Right kidney (tissue), 1 donor: Measurements from ENCODE around the gene ECSIT.

ENCODE experiments used
- DNase-seq: peaks from one replicate; pipeline ENCODE4 v3.0.0-alpha.2; 2016

The ECSIT gene

DNA sequence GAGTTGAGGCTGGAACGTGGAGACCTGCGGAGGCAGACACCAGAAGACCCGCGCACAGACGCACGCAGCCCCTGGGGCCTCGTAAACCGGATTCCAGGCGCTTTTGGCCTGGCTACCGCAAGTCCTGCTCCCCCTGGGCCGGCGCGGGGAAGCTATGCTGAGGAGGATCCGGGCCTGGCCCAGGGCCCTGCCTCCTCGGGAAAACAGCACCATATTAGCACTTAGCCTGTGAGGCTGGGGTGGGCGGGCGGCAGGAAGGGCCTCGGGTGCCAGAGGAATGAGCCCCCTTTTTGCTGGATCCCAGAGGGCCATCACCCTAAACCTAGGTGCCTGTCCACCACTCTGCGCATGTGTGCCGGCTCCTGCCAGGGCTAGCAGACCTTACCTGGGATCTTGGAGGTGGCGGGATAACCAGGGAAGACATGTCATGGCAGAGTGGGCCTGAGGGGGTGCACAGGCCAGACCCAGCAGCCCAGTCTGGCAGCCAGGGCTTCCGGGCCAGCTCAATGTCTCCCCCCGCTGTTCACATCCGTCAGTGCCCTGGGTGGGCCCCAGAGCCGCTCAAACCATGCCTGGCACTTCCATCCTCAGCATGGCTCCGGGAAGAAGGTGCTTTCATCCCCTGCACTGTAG is 22.8 kb upstream of the ECSIT start:
- no peak for DNase-seq

GRCh38 chr19:11550265-11550664 is 21.3 kb upstream of the ECSIT start:
- no peak for DNase-seq

- DNase-seq, result no peak
Observed at GRCh38 chr19:11549386-11549953, 20.5 kb upstream of the ECSIT start.

DNA sequence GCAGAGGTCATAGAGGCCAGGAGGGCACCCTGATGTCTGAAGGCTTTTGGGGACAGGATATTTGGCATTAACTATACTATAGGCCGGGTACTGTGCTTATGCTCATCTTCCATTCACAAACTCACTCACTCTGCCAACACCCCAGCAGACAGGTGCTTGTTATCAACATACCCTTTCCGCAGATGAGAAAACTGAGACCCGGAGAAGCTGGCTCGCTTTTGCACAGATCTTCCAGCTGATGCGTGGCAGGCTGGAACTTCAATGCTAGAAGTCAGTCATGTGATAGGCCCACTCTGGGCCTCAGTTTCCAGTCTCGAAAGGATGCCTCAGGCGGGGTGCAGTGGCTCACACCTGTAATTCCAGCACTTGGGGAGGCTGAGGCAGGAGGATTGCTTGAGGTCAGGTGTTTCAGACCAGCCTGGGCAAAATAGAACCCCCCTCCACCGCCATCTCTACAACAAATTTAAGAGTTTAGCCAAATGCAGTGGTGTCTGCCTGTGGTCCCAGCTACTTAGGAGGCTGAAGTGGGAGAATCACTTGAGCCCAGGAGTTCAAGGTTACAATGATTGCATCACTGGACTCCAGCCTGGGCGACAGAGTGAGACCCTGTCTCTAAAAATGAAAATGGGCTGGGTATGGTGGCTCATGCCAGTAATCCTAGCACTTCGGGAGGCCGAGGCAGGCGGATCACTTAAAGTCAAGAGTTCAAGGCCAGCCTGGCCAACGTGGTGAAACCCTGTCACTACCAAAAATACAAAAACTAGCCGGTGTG is 19.2 kb upstream of the ECSIT start:
- no peak for DNase-seq

DNA sequence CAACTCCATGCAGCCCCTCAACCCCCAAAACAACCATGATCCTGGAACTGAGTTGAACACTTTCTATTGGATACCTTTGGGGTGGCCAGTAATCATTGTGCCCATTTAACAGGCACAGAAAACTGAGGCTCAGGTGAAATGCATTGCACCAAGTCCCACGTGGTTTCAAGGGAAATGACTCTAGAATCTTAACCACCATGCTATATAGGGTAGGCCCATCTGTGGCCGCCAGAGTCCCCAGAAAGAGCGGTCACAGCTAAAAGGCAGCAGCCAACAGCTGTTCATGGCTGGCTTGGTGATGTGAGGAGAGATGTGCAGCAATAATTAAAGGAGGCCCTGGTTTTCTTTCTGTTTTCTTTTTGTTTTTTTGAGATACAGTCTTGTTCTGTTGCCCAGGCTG is 12.3 kb upstream of the ECSIT start:
- DNase-seq, result no peak

GRCh38 chr19:11540645-11541044 is 11.7 kb upstream of the ECSIT start:
- no peak for DNase-seq

DNA sequence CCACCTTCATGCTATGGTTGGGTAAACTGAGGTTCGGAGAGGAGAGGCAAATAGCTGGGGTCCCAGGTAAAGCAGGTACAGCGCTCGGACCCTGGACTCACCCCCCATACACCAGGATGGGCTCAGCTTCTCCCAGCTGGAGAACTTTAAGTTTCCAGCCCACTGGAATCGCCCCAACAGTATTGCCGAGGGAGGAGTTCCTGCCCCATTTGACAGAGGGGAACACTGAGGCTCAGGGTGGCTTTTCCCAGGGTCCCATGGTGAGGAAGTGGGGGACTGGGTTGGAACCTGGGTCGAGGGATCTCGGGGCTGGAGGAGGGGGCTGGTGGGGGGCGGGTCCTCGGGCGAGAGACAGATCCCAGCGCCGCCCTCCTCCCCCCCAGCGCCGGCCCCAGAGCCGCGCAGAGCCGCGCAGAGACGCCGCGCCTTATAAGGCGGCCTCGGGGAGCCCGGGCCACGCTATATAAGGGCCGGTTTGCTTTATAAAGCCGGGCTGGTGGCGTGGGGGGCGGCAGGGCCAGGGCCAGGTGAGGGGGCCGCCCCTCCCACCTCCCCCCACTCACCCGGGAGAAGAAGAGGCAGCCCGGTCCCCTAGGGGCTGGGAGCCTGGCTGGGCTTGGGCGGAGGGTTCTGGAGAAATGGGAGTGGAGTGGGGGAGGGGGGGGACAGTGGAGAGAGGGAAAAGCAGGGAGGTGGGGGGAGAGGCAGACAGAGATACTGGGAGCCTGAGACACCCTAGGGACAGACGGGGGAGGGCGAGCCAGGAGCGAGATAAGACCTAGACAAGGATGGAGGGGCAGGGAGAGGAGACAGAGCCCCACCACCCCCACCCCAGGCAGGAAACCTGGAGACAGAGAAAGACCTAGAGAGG is 10.8 kb upstream of the ECSIT start:
- DNase-seq, result peak; percentile 23

- DNase-seq, result peak; percentile 43
Observed at GRCh38 chr19:11538232-11539036, 9.5 kb upstream of the ECSIT start, which contains the start of gene CNN1. CNN1 (plus strand) TSS chr19:11538851; CDS start chr19:11538928, 77 bp downstream.

DNA sequence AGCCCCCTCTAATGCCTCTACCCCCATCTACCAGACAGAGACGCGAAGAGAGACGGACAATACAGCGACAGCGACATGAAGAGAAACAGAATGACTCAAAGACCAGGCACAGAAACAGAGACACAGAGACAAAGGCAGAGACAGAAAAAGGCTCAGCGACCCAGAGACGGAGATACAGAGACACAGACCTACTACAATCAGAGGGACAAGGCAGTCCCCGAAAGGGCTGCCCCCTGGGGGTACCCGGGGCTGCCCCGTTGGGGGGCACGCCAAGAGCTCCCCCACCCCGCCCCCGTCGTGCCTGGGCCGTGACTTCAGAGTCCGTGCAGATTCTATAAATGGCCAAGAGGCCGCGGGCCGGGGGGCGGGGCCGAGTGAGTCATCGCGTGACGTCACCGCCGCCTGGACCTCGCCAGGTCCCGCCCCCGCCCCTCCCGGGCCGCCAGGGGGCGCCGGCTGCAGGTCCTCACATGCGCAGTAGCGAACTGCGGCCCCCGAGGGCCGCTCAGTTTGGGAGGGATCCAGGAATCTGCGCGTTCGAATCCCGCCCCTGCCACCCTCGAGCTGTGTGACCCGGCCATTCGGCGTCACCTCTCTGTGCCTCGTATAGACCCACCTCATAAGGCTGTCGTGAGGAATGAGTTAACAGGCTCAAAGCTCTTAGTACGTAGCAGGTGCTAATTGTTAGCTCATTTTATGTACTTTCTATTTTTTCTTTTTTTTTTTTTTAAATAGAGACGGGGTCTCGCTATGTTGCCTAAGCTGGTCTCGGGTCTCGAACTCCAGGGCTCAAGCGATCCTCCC is 7.1 kb upstream of the ECSIT start:
- peak; percentile 88 for DNase-seq

GRCh38 chr19:11534948-11535347 is 6.0 kb upstream of the ECSIT start:
- no peak for DNase-seq

DNA sequence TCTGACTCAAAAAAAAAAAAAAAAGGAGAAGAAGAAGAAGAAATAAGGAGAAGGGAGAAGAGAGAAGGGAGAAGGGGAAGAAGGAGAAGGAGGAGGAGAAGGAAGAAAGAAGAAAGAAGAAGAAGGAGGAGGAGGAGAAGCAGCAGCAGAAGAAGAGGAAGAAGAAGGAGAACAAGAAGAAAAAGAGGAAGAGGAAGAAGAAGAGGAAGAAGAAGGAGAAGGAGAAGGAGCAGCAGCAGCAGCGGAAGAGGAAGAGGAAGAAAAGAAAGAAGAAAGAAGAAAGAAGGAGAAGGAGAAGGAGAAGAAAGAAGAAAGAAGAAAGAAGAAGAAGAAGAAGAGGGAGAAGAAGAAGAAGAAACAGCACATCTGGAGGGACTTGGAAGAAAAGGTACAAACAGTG is 5.6 kb upstream of the ECSIT start:
- DNase-seq, result no peak

DNA sequence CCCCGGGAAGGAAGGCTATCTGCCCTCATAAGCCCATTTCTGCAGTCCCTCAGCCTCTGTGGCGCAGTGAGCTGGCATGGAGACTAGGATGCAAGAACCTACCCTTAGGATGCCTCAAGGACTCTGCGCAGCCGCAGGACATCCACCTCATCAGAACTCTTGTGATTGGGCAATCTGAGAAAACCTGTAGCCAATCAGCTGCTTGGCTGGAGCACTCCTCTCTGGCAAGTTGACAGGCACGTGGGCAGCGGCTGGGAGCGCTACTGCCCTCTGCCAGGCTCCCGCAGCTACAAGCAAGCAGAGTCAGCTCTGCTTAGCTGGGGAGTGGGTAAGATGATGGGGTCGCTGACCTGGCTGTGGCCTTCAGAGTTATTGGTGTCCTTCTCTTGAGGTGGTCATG is 1.5 kb upstream of the ECSIT start:
- DNase-seq, result no peak

DNA sequence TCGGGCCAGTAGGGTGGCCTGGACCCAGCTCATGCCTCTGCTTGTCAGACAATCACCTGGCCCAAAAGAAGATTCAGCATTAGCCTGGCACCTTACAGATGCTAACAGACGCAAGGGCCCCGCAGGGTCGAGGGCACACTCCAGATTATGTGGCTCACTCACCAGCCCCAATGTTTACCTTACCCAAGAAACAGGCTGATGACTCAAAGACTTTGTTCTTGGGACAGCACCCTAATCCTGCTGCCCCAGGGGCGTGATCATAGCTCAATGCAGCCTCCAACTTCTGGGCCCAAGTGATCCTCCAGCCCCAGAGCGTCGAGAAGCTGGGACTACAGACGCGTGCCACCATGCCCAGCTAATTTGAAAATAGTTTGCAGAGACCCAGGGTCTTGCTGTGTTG is 9.8 kb downstream of the ECSIT start:
- DNase-seq, result no peak

DNA sequence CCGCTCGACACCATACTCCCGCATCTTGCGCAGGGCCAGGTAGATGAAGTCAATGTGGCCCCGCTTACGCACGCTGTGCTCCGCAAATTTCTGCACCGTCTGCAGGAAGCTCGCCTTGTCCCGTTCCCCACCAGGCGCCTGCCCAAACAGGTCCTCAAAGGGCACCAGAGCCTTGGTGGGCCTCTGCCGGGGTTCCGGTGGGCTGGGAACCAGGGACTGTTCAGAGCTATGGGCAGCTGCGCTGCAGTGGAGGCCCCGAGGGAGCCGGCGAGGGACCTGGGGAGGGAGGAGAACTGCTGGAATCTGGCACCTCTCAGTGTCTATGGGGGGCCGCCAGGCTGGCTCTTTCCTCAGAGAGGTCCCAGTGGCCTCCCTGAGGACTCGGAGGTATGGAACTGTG is 15.0 kb downstream of the ECSIT start:
- DNase-seq, result no peak

- no peak for DNase-seq
Observed at GRCh38 chr19:11510444-11510843, 18.5 kb downstream of the ECSIT start.

- DNase-seq, result no peak
Observed at GRCh38 chr19:11507370-11508078, 21.4 kb downstream of the ECSIT start.

GRCh38 chr19:11506967-11507366 is 22.0 kb downstream of the ECSIT start:
- no peak for DNase-seq

DNA sequence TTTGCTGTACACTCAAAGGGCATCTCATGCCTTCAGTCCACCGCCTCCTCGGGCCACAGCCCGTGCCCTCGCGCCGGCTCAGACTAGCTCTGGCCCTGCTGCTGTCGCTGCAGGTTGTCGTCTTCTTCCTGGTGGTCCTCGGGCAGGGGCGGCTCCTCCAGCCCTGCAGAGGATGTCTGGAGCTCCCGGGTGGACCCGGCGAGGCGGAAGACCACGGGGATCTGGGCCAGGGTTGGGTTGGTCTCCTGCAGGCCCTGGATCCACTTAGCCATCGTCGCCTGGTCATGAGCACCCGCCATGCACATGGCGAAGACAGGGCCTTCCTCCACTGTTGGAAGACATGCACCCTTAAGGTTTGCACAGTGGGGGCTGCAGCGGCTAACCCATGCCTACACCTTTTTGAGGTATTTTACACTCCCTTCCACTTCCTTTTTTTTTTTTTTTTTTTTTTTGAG is 22.8 kb downstream of the ECSIT start:
- no peak for DNase-seq

GRCh38 chr19:11505504-11506100 is 23.3 kb downstream of the ECSIT start, which contains the start of gene ZNF653:
ZNF653 (minus strand) TSS chr19:11505839; CDS start chr19:11505786, 53 bp downstream.
- DNase-seq, result peak; percentile 97
